ENCODE data around the gene BUD31.

DNA sequence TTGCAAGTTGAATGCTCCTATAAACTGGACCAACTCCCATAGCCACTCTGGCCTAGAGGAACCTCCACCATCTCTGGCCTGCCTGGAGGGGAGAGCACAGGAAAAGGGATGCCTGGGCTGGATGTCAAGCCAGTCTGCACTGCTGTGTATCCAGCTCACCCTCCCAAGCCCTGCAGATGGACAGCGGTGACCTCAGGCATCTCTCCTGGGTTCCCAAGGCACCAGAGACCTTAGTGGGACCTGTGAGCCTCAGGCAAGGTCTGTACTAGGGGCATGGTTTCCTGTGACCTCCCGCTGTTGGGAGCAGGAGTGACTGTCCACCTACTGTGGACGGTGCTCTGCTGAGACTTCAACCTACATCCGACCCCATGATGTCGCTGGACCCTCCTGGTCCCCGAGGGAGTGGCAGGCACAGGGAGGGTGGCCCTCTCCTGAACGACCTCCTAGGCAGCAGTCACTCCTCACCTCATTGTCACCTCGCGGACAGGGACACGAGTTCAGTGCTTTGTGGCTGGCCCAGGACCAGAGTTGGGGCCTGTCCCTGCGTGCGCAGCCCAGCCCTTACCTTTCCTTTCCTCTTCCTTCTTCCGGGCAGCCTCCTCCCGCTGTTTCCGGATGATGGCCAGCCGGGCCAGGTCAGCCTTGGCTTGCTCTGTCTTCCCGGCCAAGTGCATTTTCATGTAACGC, 11.3 kb upstream of the BUD31 start:
- TF ChIP-seq GABPA (IDR thresholded peaks at IDR 0.05; ENCODE audit: borderline replicate concordance, insufficient read depth, low read length) = no peak
- no peak for TF ChIP-seq ZNF274 (IDR thresholded peaks at IDR 0.05; ENCODE audit: borderline replicate concordance, extremely low read depth, low read length)
- no peak for TF ChIP-seq HDAC2 (IDR thresholded peaks at IDR 0.05; ENCODE audit: borderline replicate concordance in 1 of 2, low read depth in 2 of 2, low read length in 2 of 2)
- no peak for TF ChIP-seq JUN (IDR thresholded peaks at IDR 0.05; ENCODE audit: low read depth, low read length)
- TF ChIP-seq POLR2AphosphoS5 (IDR thresholded peaks at IDR 0.05; ENCODE audit: low read depth, low read length) = peak; percentile 70; the same call in 1 of the 2 replicates
